ENCODE results near the gene NOTCH2.

- TF ChIP-seq CTCF (IDR thresholded peaks at IDR 0.05; ENCODE audit: low read depth, low read length) (no peak), POLR2A (IDR thresholded peaks at IDR 0.05; ENCODE audit: extremely low read depth, insufficient read length) (no peak), MYC (IDR thresholded peaks at IDR 0.05; ENCODE audit: low read depth, low read length) (no peak)
Observed at GRCh38 chr1:119988306-119989062, 81.0 kb downstream of the NOTCH2 start.
